ENCODE measurements around the gene CISD2. TPM values are rescaled to one million over a fixed set of nuclear protein-coding genes. Genes with fewer than 3 reads are reported as not detected.
"Not testable (repeated sequence)": the region's sequence is repeated elsewhere in the genome, so short reads cannot be mapped to it uniquely, and the experiment has no call there.

Gene CISD2
- polyA plus RNA-seq, 1 donor: 22.3 TPM

DNA sequence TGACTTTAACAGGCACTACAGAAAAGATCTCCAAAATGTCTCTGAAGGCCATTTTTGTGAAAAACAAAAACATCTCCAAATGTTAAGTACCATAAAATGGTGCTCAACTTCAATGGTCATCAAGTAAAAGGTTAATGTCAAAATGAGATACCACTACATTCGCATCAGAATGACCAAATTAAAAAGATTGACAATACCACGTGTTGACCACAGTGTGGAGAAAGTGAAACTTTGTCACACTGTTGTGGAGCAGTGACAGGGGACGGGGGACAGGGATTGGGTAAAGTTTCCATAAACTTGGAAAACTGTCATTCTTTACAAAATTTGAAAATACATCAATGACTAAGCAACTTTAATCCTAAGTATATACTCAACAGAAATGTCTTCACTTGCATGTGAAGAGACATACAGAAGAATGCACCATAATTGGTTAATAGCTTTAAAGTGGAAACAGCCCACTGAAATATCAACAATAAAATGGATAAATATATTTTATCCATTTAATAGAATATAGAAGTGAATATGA, 19.1 kb upstream of the CISD2 start:
- no peak for DNase-seq (ENCODE audit: low read depth)

DNA sequence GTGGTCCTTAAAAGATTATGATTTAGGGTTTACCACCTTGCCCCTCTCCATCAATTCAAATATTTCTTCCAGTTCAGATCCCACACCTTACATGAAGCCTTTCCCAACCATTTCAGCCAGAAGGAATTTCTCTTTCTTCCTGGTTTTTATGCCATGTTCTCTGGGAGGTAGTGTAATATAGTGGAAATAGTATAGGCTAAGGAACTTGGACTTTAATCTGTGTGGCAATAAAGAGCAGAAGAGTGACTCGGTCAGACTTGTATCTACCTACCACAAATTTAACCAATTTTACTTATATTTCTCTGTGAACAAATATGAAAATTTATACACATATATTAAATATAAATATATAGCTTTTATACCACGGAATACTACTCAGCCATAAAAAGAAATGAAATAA, 18.4 kb upstream of the CISD2 start:
- no peak for DNase-seq (ENCODE audit: low read depth)

DNA sequence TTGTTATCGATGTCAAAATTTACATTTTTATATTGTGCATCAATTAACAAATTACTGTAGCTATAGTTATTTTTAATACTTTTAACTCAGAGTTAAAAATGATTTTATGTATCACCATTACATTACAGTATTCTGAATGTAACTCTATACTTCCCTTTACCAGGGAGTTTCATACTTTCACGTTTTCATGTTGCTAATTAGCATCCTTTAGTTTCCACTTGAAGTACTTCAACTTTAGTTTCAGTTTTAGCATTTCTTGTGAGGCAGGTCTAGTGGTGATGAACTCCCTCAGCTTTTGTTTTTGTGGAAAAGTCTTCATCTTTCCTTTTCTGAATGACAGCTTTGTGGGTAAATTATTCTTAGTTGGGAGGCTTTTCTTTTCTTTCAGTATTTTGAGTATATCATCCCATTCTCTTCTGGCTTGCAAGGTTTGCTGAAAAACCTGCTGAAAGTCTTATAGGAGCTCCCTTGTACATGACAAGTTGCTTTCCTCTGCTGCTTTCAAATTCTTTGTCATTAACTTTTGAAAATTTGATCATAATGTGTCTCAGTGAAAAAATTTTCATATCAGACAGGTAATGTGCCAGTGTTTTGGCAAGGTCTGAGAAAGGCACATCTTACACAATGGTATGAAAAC, 9.8 kb upstream of the CISD2 start:
- DNase-seq (ENCODE audit: low read depth): no peak

DNA sequence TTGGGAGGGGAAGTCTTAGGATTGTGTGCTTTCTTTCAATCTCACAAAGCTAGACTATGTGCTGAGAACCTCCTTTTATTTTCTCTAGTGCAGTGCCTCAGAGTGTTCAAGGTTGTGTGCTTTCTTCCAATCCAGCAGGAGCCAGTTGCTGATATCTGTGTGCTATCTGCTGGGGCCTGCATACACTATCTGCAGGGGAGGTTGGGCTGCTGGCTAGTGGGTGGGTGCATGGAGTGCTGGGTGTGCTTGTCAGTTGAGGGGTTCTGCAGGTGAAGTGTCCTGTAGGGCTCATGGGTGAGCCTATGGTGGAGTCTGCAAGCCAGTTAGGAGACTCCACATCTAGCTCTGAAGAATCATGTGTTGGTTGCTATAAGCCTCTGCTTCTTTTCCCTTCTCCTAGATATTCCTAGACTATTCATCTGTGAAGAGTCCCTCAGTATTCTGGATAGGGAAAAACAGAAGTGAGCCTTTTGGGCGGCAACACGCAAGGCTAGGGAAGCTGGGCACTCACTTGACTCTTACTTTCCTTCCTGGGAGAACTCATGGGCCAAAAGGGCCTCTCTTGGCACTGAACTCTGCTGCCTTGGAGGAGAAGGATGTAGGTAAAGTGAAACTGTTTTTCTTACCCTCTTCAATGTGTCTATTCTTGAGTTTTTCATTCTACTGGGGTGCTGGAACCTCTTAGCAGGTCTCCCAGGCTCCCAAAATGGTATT, 8.0 kb upstream of the CISD2 start:
- DNase-seq (ENCODE audit: low read depth): no peak

DNA sequence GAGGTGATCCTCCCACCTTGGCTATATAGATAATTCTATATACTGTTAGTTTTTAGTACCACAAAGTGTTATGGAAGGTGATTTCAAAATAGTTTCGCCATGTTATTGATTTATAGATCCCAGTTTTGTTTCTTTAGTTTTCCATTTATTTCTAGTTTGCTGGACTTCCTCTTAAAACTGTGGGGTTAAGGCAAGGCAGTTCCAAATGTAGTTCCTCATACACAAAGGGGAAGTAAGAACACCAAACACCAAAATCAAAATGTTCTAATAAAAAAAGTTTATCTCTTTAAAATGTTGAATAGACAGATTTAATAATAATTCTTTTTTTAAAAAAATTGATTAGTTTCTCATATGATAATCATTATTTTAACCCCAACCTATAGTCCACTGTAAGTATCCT, 6.8 kb upstream of the CISD2 start:
- no peak for DNase-seq (ENCODE audit: low read depth)

DNA sequence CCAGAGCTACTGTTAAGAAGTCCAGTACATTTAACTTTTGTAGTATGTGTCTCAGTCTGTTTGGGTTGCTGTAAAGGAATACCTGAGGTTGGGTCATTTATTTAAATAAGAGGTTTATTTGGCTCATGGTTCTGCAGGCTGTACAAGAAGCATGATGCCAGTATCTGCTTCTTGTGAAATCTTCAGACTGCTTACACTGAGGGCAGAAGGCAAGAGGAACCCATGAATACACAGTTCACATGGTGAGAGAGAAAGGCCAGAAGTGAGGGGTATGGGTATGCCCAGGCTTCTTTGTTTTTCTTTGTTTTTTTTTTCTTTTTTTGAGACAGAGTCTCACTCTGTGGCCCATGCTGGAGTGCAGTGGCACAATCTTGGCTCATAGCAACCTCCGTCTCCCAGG, 6.0 kb upstream of the CISD2 start:
- no peak for DNase-seq (ENCODE audit: low read depth)

DNA sequence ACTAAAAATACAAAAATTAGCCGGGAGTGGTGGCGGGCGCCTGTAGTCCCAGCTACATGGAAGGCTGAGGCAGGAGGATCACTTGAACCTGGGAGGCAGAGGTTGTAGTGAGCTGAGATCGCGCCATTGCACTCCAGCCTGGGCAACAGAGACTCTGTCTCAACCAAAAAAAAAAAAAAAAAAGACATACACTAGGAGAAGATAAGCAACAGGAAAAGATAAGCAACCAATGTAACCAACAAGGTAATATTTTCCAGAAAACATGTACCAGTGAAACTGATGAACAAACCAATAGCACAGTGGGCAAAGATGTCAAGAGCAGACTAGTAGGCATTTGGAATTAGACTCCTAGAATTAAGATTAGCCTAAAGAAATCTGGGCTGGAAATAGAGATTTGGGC, 3.5 kb upstream of the CISD2 start:
- not testable (repeated sequence) for DNase-seq (ENCODE audit: low read depth)

DNA sequence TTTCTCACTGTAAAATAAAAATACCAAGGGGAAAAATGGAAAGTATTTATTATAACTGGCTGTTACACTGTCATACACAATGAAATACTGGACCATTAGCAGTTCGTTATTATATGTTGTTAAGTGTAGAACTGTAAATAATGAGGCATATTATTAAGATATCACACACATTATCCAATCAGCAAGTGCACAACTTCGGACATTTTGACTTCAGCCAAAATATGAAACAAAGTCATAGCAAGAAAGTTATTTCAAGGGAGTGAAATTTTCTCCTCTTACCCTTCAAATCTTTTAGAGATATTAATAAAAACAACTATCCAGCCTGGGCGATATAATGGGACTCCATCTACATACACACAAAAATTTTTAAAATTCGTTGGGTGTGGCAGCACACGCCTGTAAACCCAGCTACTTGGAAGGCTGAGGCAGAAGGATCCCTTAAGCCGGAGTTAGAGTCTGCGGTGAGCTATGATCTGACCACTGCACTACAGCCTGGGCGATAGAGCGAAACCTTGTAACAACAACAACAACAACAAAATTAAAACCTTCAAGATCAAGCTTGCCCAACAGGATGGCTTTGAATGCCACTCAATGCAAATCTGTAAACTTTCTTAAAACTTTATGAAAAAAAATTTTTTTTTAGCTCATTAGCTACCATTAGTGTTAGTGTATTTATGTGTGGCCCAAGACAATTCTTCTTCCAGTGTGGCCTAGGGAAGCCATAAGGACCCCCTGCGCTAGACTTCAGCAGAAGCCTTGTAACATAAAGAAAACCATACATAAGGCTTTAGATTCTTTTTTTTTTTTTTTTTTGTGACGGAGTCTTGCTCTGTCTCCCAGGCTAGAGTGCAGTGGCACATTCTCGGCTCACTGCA, 1.3 kb upstream of the CISD2 start:
- no peak for DNase-seq (ENCODE audit: low read depth)

DNA sequence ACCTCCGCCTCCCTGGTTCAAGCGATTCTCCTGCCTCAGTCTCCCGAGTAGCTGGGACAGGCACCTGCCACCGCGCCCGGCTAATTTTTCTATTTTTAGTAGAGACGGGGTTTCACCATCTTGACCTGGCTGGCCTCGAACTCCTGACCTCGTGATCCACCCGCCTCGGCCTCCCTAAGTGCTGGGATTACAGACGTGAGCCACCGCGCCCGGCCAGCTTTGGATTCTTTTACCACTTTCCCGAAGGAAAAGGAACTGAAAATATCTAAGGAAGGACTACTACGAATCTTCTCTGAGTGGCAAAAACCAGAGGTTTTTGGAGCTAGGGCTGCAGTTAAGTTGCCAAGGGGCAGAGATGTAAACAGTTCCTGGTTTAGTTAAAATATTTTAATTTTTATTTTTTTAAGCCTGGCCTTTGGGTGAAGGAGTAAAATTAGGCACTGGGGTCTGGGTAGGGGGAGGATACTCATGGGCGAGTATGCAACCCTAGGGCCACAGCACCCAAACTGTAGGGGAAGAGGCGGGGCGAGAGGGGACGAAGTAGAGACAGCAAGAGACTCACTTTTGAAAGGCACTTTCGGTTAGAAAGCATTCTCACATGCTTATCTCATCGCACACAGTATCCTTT, 525 bp upstream of the CISD2 start:
- DNase-seq (ENCODE audit: low read depth): no peak

DNA sequence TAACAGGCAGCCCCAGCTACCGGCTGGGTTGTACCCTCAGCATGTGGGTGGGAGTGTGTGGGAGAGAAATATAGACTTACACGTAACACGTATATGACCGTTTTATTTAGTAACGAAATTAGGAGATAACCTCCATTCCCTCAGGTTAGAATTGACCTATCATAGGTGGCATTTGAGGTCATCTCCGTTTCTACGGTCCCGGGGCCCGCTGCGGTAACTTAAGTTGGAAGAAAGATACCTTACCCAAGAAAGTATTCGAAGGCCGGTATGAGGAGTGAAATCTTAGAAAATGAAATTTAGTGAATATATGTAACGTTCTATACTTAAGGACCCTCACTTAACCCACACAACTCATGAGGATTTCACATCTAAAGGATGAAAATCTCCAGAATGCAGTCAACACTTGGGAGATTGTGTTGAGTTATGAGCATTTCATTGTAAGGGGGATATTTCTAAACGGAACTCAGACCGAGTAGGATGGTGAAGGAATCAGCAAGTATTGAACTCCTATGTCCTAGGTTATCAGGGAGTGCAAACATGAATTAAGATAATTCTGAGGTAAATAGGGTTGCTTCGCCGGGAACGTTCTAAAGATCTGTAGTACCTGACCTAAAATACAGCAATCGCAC, 891 bp downstream of the CISD2 start:
- no peak for DNase-seq (ENCODE audit: low read depth)

DNA sequence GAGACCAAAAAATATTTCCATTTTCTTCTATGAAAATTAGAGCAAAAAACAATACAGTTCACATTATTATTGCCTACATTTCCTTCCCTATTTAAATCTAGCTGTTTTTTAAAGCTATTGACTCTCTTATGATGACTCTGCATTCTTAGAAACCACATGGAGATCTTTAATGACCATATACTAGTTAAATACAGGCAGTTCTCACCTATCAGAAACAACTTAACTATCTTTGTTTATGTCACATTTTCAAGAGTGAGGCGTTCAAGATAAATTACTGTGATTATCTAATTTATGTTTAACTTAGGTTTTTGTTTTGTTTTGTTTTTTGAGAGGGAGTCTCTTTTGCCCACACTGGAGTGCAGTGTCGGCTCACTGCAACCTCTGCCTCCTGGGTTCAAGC, 3.0 kb downstream of the CISD2 start:
- no peak for DNase-seq (ENCODE audit: low read depth)

DNA sequence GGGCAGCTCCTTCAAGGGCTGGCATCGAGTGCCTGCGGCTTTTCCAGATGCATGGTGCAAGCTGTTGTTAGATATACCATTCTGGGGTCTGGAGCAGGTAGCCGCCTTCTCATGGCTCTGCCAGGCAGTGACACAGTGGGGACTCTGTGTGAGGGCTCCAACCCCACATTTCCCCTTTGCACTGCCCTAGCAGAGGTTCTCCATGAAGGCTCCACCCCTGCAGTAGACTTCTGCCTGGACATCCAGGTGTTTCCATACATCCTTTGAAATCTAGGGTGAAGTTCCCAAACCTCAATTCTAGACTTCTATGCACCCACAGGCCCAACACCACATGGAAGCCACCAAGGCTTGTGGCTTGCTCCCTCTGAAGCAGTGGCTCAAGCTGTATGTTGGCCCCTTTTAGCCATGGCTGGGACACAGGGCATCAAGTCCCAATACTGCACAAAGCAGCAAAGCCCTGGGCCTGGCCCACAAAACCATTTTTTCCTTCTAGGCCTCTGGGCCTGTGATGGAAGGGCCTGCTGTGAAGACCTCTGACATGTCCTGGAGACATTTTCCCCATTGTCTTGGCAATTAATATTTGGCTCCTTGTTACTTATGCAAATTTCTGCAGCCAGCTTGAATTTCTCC, 8.8 kb downstream of the CISD2 start:
- not testable (repeated sequence) for DNase-seq (ENCODE audit: low read depth)

DNA sequence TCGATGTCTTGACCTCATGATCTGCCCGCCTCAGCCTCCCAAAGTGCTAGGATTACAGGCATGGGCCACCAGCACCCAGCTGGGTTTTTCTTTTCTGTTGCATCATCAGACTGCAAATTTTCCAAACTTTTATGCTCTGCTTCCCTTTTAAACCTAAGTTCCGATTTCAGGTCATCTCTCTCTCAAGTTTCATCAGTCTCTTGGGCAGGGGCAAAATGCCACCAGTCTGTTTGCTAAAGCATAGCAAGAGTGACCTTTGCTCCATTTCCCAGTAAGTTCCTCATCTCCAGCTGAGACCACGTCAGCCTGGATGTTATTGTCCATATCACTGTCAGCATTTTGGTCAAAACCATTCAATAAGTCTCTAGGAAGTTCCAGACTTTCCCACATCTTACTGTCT, 9.6 kb downstream of the CISD2 start:
- DNase-seq (ENCODE audit: low read depth): not testable (repeated sequence)

DNA sequence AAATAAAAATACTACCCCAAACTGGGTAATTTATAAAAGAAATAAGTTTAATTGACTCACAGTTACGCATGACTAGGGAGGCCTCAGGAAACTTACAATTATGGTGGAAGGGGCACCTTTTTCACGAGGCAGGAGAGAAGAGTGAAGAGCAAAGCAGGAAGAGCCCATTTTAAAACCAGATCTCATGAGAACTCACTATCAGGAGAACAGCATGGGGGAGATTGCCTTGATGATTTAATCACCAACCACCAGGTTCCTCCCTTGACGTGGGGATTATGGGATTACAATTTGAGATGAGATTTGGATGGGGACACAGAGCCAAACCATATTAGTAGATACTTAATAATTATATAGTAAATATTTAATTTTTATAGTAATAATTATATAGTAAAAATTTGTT, 10.1 kb downstream of the CISD2 start:
- no peak for DNase-seq (ENCODE audit: low read depth)

DNA sequence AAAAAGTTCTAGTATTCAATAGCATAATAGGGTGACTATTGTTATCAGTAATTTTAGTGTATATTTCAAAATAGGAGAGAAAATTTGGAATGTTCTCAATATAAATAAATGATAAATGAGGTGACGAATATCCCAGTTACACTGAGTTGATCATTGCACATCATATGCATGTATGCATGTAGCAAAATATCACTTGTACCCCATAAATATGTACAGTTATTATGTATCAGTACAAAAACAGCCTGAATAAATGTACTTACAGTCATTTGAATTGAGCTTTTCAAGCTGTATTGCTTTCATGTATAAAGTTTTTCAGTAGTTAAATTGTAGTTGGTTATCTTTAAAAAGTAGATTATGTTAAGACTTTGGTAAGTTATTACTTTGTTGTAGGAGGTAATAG, 12.6 kb downstream of the CISD2 start:
- DNase-seq (ENCODE audit: low read depth): no peak

DNA sequence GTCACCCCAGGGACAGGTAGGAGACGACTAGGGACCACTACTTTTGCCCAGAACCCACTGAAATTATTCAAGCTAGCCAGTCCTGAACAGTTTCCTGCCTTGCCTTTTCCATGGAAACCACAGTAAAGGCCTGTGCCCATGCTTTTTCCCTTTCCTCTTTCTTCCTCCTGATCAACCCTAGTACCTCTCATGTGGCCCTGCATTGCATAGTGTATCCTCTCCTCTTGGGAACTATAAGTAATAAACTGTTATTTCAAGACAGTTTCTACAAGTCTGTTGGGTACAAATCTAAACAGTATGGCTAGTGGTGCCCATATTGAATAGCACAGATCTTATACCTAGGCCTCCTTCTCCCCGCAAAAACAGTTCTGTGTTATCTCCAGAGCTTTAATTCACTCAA, 14.5 kb downstream of the CISD2 start:
- DNase-seq (ENCODE audit: low read depth): no peak

DNA sequence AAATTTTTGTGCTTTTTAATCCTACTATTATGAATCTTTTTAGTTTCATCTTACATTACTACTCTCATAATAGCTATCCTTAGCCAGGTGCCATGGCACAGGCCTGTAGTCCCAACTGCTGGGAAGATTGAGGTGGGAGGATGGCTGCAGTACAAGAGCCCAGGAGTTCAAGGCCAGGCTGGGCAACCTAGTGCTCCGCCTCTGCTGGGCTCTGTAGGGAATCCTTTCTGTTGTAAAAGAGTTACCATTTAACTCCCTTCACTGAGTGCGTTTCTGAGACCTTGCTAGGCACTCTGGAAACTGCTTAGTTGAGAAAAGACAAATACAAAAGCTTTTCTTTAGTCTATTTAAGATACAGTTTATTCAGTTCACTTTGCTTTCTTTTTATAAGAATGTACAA, 19.8 kb downstream of the CISD2 start:
- not testable (repeated sequence) for DNase-seq (ENCODE audit: low read depth)

DNA sequence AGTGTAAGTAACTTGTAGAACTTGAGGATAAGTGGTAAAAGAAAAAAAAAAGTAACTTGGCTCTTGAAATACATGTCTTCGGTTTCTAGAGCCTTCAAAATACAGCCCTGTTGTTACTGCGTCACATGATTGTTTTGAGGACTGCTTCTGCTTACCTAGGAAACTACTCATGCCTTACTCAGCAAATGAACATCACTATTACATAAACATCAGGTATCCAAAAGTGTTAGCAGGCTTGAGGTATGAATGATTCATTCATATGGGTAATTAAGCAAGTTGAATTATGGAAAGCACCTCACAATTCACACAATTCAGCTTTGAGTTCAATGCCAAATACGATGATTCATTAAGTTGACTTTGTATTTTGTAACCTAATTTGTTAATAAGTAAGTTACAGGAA, 21.1 kb downstream of the CISD2 start:
- not testable (repeated sequence) for DNase-seq (ENCODE audit: low read depth)

DNA sequence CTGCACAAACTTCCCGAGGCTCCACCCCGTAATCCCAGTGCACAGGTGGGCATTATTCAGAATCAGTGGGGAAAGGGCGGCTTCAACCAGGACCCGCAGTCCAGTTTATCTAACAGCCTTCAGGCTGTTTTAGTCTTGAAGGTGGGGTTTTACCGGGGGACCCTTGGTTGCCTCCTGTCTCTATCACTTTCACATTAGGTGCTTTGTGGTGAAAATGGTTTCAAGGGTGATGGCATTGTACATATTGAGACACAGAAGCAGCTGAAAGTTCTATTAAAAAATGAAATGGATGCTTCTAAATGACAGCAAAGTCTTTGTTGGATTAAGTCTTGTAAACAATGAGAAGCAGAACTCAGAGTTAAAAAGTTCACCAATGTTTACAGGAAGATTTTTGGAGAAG, 27.8 kb downstream of the CISD2 start:
- DNase-seq (ENCODE audit: low read depth): not testable (repeated sequence)

DNA sequence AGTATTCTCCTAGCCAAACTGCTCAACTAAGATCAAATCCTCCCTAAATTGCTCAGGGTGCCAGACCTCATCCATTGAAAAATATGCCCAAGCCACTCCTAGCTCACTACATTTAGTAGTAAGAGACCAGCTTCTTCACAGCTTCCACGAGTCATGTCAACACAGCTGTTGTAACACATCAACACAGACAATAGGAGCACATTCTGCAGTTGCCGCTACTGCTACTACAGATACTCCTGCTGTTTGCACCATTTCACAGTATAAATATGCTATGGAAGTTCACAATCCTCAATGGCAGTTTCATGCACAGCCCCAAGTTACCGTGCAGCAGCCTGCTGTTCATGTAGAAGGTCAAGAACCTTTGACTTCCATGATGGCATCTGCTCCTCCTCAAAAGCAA, 28.8 kb downstream of the CISD2 start:
- DNase-seq (ENCODE audit: low read depth): not testable (repeated sequence)

DNA sequence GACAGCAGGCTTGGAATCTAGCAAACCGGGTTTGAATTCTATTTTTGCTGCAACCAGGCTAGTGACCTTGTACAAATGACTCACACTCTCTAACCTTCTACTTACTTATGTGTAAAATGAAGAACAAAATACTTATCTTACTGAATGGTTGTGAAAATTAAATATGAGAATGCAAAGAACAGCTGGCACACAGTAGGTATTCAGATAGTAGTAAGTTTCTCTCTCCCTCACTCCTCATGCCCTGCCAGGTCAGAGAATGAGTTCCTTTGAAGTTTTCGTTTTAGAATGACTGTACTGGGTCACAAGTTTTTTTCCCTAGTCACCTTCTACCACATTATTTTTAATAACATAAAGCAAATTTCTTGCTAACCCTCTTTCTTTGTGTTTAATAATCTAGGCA, 33.0 kb downstream of the CISD2 start:
- DNase-seq (ENCODE audit: low read depth): no peak

Data from forelimb muscle (tissue), 1 donor.